ENCODE results near the gene ZNF469. TPM values are rescaled to one million over a fixed set of nuclear protein-coding genes. Genes with fewer than 3 reads are reported as not detected.
A peak's percentile ranks its signal among the peaks of the same experiment; 100 is the strongest.

ZNF469 gene
- total and polyA plus RNA-seq, 9 of the 15 experiments (the other 6 are each of a cell fraction or from before 2014, with no cell fraction given) = 0.01 to 0.04 TPM; not detected in 7

DNA sequence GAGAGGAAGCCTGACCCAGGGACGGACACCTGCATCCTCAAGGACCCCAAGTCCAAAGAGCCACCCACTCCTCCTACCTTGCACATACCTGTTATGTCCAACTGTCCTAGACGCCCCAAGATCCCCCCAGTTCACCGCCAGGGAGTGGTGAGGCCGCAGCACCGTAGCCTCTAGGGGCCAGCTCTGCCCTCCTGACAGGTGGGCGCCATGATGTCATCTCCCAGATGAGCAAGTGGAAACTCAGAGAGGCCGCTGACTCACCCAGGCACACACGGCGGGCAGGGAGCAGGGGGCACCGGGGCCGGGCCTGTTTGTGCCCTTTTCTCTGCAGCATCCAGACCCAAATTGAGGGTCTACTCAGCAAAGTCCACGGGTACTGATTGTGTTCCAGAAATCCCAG is 4.8 kb upstream of the ZNF469 start:
- DNase-seq (ENCODE audit: extremely low read depth in 1 of 4, low spot score in 3 of 4) (no peak), FAIRE-seq (no peak), ATAC-seq (no peak)
- Histone ChIP-seq H3K9me3 (replicated peaks; ENCODE audit: control insufficient read depth, insufficient read depth, low read depth, low read length) (peaks cover 11% of the 10 kb centered on the region), H3K4me2 (ENCODE audit: insufficient read depth, low read length) (no peak overlapping the region), H3K36me3 (ENCODE audit: control insufficient read depth, insufficient read depth, low read length) (no peaks in the 10 kb centered on the region), H3K9ac (ENCODE audit: insufficient read depth in 1 of 2, low read depth in 2 of 2, low read length in 2 of 2) (no peak overlapping the region), H3K27me3 (ENCODE audit: control insufficient read depth in 2 of 2, insufficient read depth in 2 of 2, low read length in 2 of 2) (peaks cover 37 to 71% of the 10 kb centered on the region in 2 experiments; a peak in 4 of 5 replicates), H2AFZ (ENCODE audit: low read depth, low read length) (no peak overlapping the region), H3K4me3 (no peak overlapping the region), H3K79me2 (ENCODE audit: control insufficient read depth, insufficient read depth, low read length) (no peaks in the 10 kb centered on the region), H4K20me1 (replicated peaks; ENCODE audit: control insufficient read depth, insufficient read depth, low read length) (0 out of 2 replicates have a peak, but pooled peaks cover 2% of the 10 kb centered on the region), H3K9me1 (ENCODE audit: control insufficient read depth, insufficient read depth, low read length) (no peaks in the 10 kb centered on the region), H3K27ac (ENCODE audit: extremely low read depth, low read depth, low read length) (no peak overlapping the region), H3K4me1 (replicated peaks in 1 of 2; ENCODE audit: control insufficient read depth in 2 of 2, insufficient read depth in 2 of 2, low read length in 2 of 2) (peaks cover 0 to 35% of the 10 kb centered on the region in 2 experiments; a peak in 2 of 5 replicates)
- 3% methylated on average over 12 of the region's 12 CpGs for whole genome bisulfite sequencing (ENCODE audit: insufficient coverage, low coverage, missing lambda C conversion rate)
- intact Hi-C loops (cut with micrococcal nuclease) (loop anchor here (10.0 kb wide), 1 partner anchor 93 kb away; no protein-coding TSS in a partner anchor), in situ Hi-C loops (cut with MboI) (no loop called here)
- TF ChIP-seq, protein P1, sequence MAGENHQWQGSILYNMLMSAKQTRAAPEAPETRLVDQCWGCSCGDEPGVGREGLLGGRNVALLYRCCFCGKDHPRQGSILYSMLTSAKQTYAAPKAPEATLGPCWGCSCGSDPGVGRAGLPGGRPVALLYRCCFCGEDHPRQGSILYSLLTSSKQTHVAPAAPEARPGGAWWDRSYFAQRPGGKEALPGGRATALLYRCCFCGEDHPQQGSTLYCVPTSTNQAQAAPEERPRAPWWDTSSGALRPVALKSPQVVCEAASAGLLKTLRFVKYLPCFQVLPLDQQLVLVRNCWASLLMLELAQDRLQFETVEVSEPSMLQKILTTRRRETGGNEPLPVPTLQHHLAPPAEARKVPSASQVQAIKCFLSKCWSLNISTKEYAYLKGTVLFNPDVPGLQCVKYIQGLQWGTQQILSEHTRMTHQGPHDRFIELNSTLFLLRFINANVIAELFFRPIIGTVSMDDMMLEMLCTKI (IDR thresholded peaks at IDR 0.05; ENCODE audit: partially characterized antibody) = no peak
- TF ChIP-seq ATF3 (IDR thresholded peaks at IDR 0.05) (peak; percentile 26; the same call in 1 of the 2 replicates), ATF3 (CRISPR knock-in tag; conservative IDR thresholded peaks at IDR 0.05) (no peak)
- POLR2A ChIA-PET = interaction anchor here (0.6 to 2.0 kb wide), 4 partner anchors 8 to 23 kb away, joined by 3 to 5 read pairs (median 4); no protein-coding TSS in a partner anchor
- no TSS peak for BruUV-seq (replicated peaks)
- CTCF ChIA-PET (ENCODE audit: low intra/inter-chr PET ratio) = interaction anchor here (0.6 kb wide), 1 partner anchor 448 kb away, joined by 3 read pairs; no protein-coding TSS in a partner anchor

All from K562 (cell line).